Endothelial cell of umbilical vein (primary cell): Measurements from ENCODE around the gene PARP8. TPM values are rescaled to one million over a fixed set of nuclear protein-coding genes. Genes with fewer than 3 reads are reported as not detected.

ENCODE experiments used
- BruUV-seq: library from RNA; stranded (reverse); fragments of 400-500 nt; replicated peaks from 2 replicates; lab custom pipeline; 2021; lab: Mats Ljungman, UMichigan
- CTCF ChIA-PET: fragments of 300-600, 350-600 bp; sonication (Branson Sonifier 250); formaldehyde crosslinking; loops from one replicate; lab custom pipeline; 2021; ENCODE audit warnings: antibody characterized with exemption, inconsistent platforms; lab: Charles Lee
- POLR2A ChIA-PET: fragments of 300-600, 350-600 bp; sonication (Branson Sonifier 250); formaldehyde crosslinking; loops from one replicate; lab custom pipeline; 2021; ENCODE audit warnings: antibody characterized with exemption, inconsistent platforms; lab: Charles Lee
- DNase-seq: peaks from one replicate; pipeline ENCODE4 v3.0.0-alpha.2; 2011; ENCODE audit warnings: low read depth, low spot score
- FAIRE-seq: peaks from 2 replicates; lab custom pipeline; 2011; peaks lifted over from hg19 to GRCh38; lab: Jason Lieb, UNC
- H2AFZ ChIP-seq: 2 replicates; pipeline ENCODE4 v1.6.0; 2012; ENCODE audit warnings: low read depth, low read length, control low read depth, inconsistent platforms
- H3K27ac ChIP-seq: 2 replicates; pipeline ENCODE4 v1.5.1; 2011; ENCODE audit warnings: low read depth, mild to moderate bottlenecking, control low read depth, low read length, moderate library complexity; ENCODE audit not compliant: insufficient read depth
- H3K27me3 ChIP-seq, 2 experiments: 2 replicates each; pipeline versions ENCODE4 v1.6.0 to v1.6.1; 2011; ENCODE audit warnings: low read length in 2 of 2, mixed read lengths in 1 of 2; ENCODE audit not compliant: control insufficient read depth in 2 of 2, insufficient read depth in 2 of 2
- H3K36me3 ChIP-seq, 2 experiments: 2 replicates in 1 of 2; 3 replicates in 1 of 2; pipeline ENCODE4 v1.5.1; 2011; ENCODE audit warnings: low read length in 2 of 2, mild to moderate bottlenecking in 1 of 2, moderate library complexity in 1 of 2; ENCODE audit not compliant: control insufficient read depth in 2 of 2, insufficient read depth in 2 of 2; ENCODE audit errors: extremely low read depth in 1 of 2
- H3K4me1 ChIP-seq: 3 replicates; pipeline ENCODE4 v1.5.1; 2011; ENCODE audit warnings: mild to moderate bottlenecking, low read length; ENCODE audit not compliant: control insufficient read depth, insufficient read depth; ENCODE audit errors: extremely low read depth
- H3K4me2 ChIP-seq: 2 replicates; pipeline ENCODE4 v1.6.1; 2011; ENCODE audit warnings: low read length, control low read depth, mixed read lengths; ENCODE audit not compliant: insufficient read depth
- H3K4me3 ChIP-seq, 3 experiments: fragments of 200-600 bp in 1 of 3; sonication (generic), shearing (Covaris generic) in 1 of 3; replicated peaks in 1 of 3; 2 replicates each; pipeline ENCODE4 v1.5.1; 2011 to 2016; ENCODE audit warnings: control low read depth in 3 of 3, low read length in 3 of 3, mild to moderate bottlenecking in 2 of 3, inconsistent platforms in 1 of 3, low read depth in 1 of 3, moderate library complexity in 1 of 3; ENCODE audit not compliant: insufficient read depth in 1 of 3
- H3K79me2 ChIP-seq: 2 replicates; pipeline ENCODE4 v1.6.0; 2012; ENCODE audit warnings: low read length, inconsistent platforms; ENCODE audit not compliant: control insufficient read depth, insufficient read depth
- H3K9ac ChIP-seq: replicated peaks from 2 replicates; pipeline ENCODE3; 2011; ENCODE audit warnings: low read length, control low read depth; ENCODE audit not compliant: insufficient read depth; ENCODE audit errors: extremely low read depth
- H3K9me1 ChIP-seq: replicated peaks from 3 replicates; pipeline ENCODE4 v1.6.0; 2011; ENCODE audit warnings: mild to moderate bottlenecking, low read length; ENCODE audit not compliant: control insufficient read depth, insufficient read depth; ENCODE audit errors: extremely low read depth
- H3K9me3 ChIP-seq: replicated peaks from 2 replicates; pipeline ENCODE4 v1.5.1; 2012; ENCODE audit warnings: low read length, inconsistent platforms; ENCODE audit not compliant: control insufficient read depth, insufficient read depth
- H4K20me1 ChIP-seq: replicated peaks from 2 replicates; pipeline ENCODE3; 2011; ENCODE audit warnings: mild to moderate bottlenecking, low read length; ENCODE audit not compliant: control insufficient read depth, insufficient read depth; ENCODE audit errors: extremely low read depth
- CTCF ChIP-seq, 2 donors: IDR thresholded peaks; 1 replicate in 1 of 2; 2 replicates in 1 of 2; pipeline ENCODE4 v1.5.1; 2011; ENCODE audit warnings: low read length in 2 of 2, mild to moderate bottlenecking in 2 of 2, moderate library complexity in 2 of 2, control low read depth in 1 of 2, inconsistent platforms in 1 of 2, low read depth in 1 of 2; ENCODE audit not compliant: insufficient read depth in 1 of 2; ENCODE audit errors: extremely low read depth in 1 of 2
- EZH2 ChIP-seq: IDR thresholded peaks from 2 replicates; pipeline ENCODE4 v1.6.1; 2012; ENCODE audit warnings: borderline replicate concordance, low read depth, mild to moderate bottlenecking, moderate library complexity, low read length, inconsistent platforms; ENCODE audit not compliant: severe bottlenecking
- FOS ChIP-seq: IDR thresholded peaks from 2 replicates; pipeline ENCODE4 v1.6.1; 2011; ENCODE audit warnings: mild to moderate bottlenecking, low read length, moderate library complexity, borderline replicate concordance; ENCODE audit not compliant: insufficient read depth
- JUN ChIP-seq: IDR thresholded peaks from 2 replicates; pipeline ENCODE4 v1.6.1; 2011; ENCODE audit warnings: borderline replicate concordance, low read depth; ENCODE audit not compliant: insufficient read length, insufficient read depth
- MAX ChIP-seq: IDR thresholded peaks from 2 replicates; pipeline ENCODE4 v1.6.1; 2011; ENCODE audit not compliant: insufficient read depth, insufficient read length
- MYC ChIP-seq: IDR thresholded peaks from one replicate; pipeline ENCODE4 v1.6.1; 2011; ENCODE audit warnings: mild to moderate bottlenecking, low read depth, low read length
- POLR2A ChIP-seq: IDR thresholded peaks from 2 replicates; pipeline ENCODE4 v1.6.1; 2012; ENCODE audit warnings: low read depth, mild to moderate bottlenecking, control low read depth, low read length
- POLR2AphosphoS5 ChIP-seq: IDR thresholded peaks from 2 replicates; pipeline ENCODE4 v1.6.1; 2012; ENCODE audit warnings: low read depth, mild to moderate bottlenecking, control low read depth, low read length, moderate library complexity; ENCODE audit not compliant: insufficient read depth
- dilution Hi-C: fragments of 300-500 bp; cut with MboI; formaldehyde crosslinking; loops from one replicate; pipeline ENCODE4 v1.15.0; 2019; ENCODE audit warnings: low sequenced_read_pairs; ENCODE audit not compliant: extremely low pct_ligation_motif_present
- intact Hi-C: fragments of 100-400 bp; cut with micrococcal nuclease; formaldehyde crosslinking; loops from one replicate; pipeline ENCODE4 v1.10.0; 2022
- polyA plus RNA-seq, 4 experiments: library from polyadenylated mRNA; depleted of rRNA in 3 of 4; stranded (reverse) in 3 of 4; unstranded in 1 of 4; fragments of >200 nt; gene quantifications; 2 replicates each; pipeline versions ENCODE4 v1.2.1 to v1.2.3, GENCODE V29; 2011 to 2012; ENCODE audit warnings: missing spikeins in 1 of 4
- total RNA-seq: library from RNA; stranded (reverse); gene quantifications from 2 replicates; pipeline ENCODE4 v1.2.3, GENCODE V29; 2021

Gene PARP8
- total and polyA plus RNA-seq, 2 donors (not counting 3 experiments of a cell fraction or from before 2014, with no cell fraction given): 0.03 to 0.60 TPM

GRCh38 chr5:50733741-50734140, 67.3 kb downstream of the PARP8 start:
- no peaks in the 10 kb centered on the region for H4K20me1 ChIP-seq
- H2AFZ ChIP-seq: no peak overlapping the region
- POLR2A ChIA-PET: no interaction called here
- H3K9me1 ChIP-seq: no peaks in the 10 kb centered on the region
- BruUV-seq: no TSS peak
- H3K4me3 ChIP-seq: no peak overlapping the region
- dilution Hi-C loops (no loop called here), intact Hi-C loops (no loop called here)
- no peaks in the 10 kb centered on the region for H3K4me1 ChIP-seq
- DNase-seq (no peak), FAIRE-seq (no peak)
- TF ChIP-seq POLR2A: no peak
- TF ChIP-seq MYC: no peak
- no peak for TF ChIP-seq FOS
- no peak for TF ChIP-seq MAX
- no peak for TF ChIP-seq CTCF (IDR thresholded peaks at IDR 0.05; ENCODE audit: extremely low read depth in 1 of 2, insufficient read depth in 1 of 2, low read depth in 1 of 2, low read length in 2 of 2)
- TF ChIP-seq POLR2AphosphoS5: no peak
- H3K79me2 ChIP-seq: no peaks in the 10 kb centered on the region
- CTCF ChIA-PET: no interaction called here
- H3K27me3 ChIP-seq: no peaks in the 10 kb centered on the region
- no peaks in the 10 kb centered on the region for H3K9me3 ChIP-seq
- H3K27ac ChIP-seq: no peak overlapping the region
- H3K36me3 ChIP-seq: no peaks in the 10 kb centered on the region
- no peak overlapping the region for H3K4me2 ChIP-seq
- no peak overlapping the region for H3K9ac ChIP-seq

DNA sequence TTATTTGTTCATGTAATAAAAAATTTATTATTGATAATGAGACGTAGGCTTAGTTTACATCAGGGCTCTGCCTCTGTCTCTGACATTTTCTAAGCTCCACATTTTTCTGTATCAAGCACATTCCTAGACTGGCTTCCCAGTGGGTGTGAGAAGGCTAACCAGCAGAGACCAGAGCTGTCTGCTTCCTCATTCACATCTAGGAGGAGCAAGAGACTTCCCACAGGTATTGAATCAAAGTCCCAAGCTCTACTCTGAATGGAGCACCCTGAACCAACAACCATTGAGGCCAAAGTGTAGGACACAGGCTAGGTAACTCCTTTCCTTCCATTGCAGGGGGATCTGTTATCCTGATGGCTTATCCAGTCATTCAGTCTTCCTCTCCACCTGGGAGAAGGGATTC, 72.4 kb downstream of the PARP8 start:
- no peaks in the 10 kb centered on the region for H3K79me2 ChIP-seq
- TF ChIP-seq POLR2A (no peak), EZH2 (no peak), MYC (no peak), JUN (no peak), POLR2AphosphoS5 (no peak), CTCF (IDR thresholded peaks at IDR 0.05; ENCODE audit: extremely low read depth in 1 of 2, insufficient read depth in 1 of 2, low read depth in 1 of 2, low read length in 2 of 2) (no peak), MAX (no peak)
- H3K36me3 ChIP-seq: no peaks in the 10 kb centered on the region
- BruUV-seq: no TSS peak
- no peak for DNase-seq
- intact Hi-C loops (no loop called here), dilution Hi-C loops (no loop called here)
- no peak overlapping the region for H3K4me2 ChIP-seq
- no peaks in the 10 kb centered on the region for H4K20me1 ChIP-seq
- CTCF ChIA-PET: interaction anchor here (1.2 kb wide), 1 partner anchor 13 kb away, joined by 3 read pairs; no protein-coding TSS in a partner anchor
- H3K9me1 ChIP-seq: no peaks in the 10 kb centered on the region
- no peak for FAIRE-seq
- no peak overlapping the region for H3K9ac ChIP-seq
- H3K27ac ChIP-seq: no peak overlapping the region
- no peaks in the 10 kb centered on the region for H3K4me1 ChIP-seq
- no peak overlapping the region for H3K4me3 ChIP-seq
- POLR2A ChIA-PET: no interaction called here
- H2AFZ ChIP-seq: no peak overlapping the region
- no peaks in the 10 kb centered on the region for H3K9me3 ChIP-seq
- no peaks in the 10 kb centered on the region for H3K27me3 ChIP-seq
